NOMO-1 treated with DMSO at 0.1 percent for 48 hours (cell line): ENCODE results near the gene WNT3.

ENCODE experiments used
- DNase-seq: peaks from one replicate; lab custom pipeline; 2025; ENCODE audit not compliant: unreplicated experiment; lab: John Stamatoyannopoulos, UW

WNT3 gene

DNA sequence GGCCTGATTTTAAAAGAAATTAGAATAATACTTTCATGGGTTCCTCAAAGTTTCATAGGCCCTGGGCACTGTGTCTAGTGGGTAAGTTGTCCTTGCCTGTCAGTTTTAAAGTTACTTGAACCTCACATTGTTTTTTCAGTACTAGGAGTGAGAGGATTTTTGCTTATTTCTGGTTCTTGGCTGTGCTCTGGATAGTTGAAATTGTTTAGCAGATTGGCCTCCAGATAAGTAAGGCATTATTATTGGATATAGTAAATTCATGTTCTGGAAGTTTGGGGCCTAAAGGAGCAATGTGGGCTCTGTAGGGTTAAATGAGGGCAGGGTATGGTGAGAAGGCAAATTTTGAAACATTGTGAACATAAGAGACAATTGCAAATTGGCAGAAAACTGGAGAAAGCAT is 78.5 kb downstream of the WNT3 start:
- DNase-seq = no peak

DNA sequence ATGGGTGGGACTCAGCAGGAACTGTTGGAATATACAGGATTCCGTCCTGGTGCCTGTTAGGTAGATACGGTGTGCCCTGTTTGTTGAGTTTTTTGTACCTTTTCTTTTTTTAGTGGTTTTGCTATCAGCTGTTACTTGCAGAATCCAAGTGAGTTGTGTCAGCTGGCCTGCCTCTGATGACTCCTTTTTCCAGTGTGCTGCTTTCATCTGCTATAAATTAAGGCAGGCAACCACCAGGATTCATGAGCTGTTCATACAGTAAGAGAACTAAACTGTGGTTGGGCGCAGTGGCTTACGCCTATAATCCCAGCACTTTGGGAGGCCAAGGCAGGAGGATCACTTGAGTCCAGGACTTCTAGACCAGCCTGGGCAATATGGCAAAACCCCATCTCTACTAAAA is 79.9 kb downstream of the WNT3 start:
- DNase-seq = no peak

DNA sequence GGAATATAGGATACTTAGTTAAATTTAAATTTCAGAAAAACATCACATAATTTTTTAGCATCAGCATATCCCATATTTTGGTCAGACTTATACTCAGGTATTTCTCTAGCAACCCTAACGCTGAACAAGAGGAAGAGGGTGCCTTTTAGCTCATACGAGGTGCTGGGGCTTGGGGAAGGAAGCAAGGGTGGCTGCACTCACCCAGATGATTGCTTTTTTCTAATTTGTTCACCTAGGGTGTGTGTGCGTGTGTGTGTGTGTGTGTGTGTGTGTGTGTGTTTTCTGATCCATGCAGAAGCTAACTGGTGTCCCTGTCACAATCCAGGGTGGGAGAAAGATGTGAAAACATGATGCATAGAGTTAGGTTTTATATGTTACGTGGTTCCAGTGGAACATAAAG is 81.2 kb downstream of the WNT3 start:
- no peak for DNase-seq

DNA sequence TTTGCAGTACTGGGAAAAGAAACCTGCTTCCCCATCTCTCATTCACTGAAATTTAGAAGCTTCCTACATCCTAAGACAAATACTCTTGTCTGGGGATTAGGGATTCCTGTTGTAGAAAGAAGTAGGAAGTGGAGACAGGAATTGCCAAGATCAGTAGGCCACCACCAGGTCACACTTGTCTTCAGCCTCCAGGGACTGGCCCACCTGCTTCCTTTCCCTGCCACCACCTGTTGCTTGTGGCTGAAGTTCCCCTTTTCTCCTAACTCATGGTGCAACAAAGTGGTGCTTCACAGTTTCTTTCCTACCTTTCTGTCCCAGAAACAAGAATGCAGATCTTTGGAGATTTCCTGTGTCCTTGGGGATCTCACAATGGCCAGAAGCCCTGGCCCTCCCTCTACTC is 82.4 kb downstream of the WNT3 start:
- DNase-seq = no peak

- DNase-seq = no peak
These were observed 84.5 kb downstream of the WNT3 start for GRCh38 chr17:46733837-46734475.

DNA sequence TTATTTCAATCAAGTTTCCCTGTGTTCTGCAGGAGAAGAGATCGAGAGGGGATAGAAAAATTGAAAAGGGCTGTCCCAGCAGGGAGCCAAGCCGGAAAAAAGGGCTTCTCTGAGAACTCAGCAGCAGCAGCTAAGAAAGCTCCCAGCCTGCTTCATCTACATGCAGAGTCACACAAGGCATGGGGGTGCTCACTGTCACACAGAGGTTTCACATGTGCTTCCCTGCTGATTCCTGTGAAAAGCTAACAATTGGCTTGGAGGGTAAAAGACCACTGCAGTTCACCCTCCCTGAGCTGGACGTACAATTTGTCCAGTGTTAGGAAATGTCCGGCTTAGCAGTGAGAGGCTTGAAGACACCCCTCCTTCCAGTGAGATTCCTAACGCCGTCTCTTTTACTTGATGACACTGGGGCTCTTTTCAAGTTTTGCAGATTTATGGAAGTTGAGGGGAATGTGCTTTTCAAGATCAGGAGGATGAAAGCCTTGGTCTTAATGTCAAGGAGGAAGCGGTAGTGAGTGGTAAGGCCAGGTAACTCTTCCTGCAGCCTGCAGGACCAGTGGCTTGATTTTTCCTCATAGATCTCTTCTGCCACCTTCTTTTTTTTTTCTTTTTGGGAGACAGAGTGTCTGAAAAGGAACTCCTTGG is 85.6 kb downstream of the WNT3 start:
- DNase-seq = no peak

GRCh38 chr17:46732160-46732559 is 86.3 kb downstream of the WNT3 start:
- no peak for DNase-seq

DNA sequence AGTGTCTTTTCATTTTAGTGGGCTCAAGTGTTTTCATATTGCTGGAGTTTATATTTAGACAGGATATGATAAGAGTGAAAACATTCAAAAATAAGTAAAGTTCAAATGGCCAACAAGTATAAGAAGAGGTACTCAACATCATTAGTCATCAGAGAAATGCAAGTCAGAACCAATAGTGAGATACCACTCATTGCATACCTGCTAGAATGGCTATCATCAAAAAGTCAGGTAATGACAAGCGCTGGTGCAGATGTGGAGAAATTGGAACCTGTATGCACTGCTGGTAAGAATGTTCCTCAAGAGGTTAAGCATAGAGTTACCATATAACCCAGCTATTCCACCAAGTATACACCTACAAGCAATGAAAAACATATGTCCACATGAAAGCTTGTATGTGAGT is 87.8 kb downstream of the WNT3 start:
- DNase-seq = no peak

DNA sequence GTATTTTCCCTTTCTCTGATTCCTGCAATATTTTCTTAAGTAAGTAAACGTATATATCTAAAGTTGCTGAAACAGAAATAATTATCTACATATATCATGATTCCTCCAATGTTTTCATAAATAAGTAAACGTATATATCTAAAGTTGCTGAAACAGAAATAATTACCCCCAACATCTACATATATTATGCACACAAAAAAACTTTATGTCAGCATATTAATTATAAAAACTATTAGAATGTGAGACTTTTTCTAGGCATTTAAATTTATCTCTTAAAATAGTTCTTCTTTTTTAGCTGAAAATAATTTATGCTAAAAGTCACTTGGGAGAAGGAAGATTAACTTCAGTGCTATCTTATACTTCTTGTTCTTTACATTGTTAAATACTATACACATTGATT is 88.5 kb downstream of the WNT3 start:
- DNase-seq = no peak

GRCh38 chr17:46727572-46728348 is 90.7 kb downstream of the WNT3 start:
- DNase-seq = no peak

DNA sequence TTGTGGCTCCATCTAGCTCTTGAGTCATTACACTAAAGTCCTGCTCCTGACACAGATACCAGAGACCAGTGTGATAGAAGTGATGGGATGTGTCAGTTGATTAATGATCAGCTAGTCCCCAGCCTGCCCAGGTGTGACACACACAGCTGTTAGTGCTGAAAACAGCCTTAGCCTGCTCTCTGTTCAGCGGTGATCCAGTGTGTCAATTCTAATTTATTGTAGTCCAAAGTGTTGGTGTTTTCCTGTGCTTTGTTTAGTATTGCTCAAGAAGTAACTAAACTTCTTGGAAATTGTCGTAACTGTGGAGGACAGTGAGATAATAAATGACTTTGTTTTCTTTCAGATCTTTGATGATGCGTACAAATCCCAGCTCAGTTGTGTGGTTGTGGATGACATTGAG is 92.3 kb downstream of the WNT3 start:
- DNase-seq = no peak

DNA sequence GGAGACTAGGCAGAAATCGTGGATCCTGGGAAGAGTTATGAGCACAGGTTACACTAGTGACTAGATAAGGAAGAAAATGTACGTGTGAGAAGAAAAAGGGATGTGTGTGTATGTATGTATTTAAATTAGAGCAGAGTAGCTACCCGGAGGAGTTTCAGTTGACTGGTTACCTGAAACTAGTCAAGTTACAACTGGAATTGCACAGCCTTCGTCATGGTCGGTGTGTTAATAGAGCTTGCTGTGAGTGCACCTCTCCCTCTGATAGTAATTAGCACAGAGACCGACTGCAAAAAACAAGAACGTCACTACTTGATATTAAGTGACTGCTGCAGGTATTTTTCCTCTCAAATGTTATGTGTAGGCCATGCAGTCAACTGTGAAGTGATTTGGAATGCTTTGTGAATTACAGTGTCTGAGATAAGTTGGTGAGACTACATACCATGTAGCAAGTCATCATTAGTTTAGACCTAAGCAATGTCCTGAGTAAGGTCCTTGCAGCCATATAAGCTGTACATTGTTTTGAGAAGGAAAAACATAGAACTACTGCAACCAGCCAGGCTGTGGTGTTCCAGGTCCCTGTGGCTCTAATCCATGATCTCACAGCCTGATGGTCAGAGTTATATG is 95.7 kb downstream of the WNT3 start:
- DNase-seq = no peak

DNA sequence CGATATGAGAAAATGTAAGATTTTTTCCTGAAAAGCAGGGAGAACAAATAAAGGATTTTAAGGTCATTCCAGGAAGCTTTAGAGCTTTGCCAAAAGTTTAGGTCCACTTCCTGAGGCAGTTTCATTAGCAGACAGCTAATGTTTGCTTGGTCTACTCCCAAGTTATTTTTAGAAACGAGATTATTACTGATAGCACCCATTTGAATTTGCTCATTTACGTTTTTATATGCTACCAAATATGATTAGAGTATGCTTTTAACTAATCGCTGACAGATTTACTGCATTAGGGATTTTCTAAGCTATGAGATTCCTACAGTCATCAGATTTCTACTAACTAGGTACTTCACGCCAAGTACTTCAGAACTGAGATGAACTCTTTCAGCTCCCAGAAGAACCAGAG is 98.1 kb downstream of the WNT3 start:
- DNase-seq = no peak

DNA sequence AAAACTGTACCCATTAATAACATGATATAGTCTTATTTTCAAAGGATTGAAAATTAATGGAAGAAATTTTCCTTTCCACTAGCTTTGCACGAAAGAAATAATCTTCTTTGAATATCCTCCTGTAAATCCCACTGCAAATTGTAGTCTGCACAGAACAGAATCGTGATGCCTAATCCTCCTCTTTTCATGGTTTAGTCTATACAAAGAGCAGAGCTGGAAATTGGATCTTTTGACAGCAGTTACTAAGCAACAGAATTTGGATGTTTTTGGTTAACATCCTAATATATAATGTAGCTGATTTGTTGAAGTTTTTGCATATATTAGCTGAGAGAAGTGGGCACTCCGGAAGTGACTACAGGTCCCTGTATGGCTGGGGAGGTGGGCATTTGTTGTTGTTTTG is 98.6 kb downstream of the WNT3 start:
- no peak for DNase-seq

DNA sequence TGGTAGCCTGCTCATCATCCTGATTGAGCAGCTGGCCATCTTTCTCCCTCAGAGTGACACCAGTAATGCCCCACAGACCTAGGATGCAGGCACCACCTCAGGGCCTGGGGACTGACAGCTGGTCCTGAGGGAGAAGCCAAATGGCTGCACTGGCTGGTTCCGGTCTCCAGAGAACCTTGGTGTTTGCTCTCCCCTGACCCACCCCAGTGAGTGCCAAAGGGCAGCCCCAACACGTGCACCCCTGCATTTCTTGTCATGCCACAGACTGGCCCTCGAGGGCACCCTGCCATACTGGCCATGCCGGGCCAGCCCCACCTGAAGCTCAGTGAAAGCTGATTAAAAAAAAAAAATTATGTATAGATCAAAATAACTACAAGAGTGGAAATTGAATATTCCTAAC is 100.5 kb downstream of the WNT3 start:
- no peak for DNase-seq
